DMS79 (cell line): Measurements from ENCODE around the gene ERBB4.

Experiments
- DNase-seq: peaks from one replicate; lab custom pipeline; 2025; lab: John Stamatoyannopoulos, UW

ERBB4 gene

DNA sequence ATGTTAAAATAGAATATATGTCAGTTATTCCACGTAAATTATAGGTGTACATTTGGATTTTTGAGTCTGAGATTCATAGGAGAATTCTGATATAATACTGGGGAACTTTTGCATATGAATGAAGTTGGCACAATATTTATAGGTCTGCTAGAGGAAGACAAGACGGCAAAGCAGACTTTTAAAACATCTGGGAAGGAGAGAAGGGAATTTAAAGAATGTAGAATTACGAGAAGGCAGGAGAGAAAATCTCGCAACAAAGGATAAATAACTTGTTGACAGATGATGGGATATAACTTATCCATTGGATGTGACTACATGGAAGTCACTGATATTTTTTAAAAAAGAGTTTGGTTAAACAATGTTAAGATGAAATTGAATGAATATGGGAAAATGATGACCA, 615.6 kb downstream of the ERBB4 start:
- DNase-seq, result no peak

DNA sequence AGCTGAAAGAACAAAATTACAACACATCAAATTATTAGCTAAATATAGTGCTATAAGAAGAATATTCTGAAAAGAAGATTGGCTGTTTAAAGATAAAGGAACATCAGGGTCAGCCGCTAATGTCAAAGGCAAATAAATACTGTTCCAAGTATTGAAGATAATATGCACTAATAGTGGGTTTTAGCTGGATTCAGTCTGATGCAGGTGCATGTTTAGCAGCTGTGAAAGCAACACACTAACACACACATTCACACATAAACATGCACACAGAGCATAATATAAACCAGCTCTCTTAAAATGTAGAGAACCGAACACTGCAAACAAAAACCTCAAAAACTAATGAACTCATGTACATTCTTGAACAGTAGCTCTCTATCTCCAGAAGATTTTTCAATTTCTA, 634.6 kb downstream of the ERBB4 start:
- DNase-seq, result no peak

DNA sequence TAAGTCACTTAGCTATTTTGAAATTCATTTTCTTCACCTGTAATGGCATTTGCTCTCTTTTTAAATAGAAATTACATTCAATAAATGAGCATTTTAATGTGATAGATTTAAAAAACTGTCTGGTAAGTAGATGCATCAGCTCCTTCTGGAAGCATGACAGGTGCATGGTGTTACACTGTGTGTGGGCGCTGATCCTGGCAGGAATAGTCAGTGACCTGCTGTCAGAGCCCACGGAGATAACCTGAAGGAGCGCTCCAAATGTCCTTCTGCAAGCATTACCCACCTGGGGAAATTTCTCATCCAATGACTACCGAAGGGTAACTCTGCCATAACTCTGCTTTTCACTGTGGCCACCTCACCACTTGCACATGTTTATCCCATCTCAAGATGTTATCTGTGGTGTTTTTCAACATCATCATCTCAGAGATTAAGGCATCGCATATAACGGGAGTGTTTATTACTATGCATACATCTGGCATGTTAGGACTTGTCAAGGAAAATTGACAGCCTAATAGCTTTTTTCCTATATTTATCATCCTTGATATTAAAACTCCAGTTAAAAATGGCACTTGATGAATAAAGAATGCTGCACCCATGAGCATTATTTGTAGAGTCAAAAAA, 637.3 kb downstream of the ERBB4 start:
- no peak for DNase-seq

DNA sequence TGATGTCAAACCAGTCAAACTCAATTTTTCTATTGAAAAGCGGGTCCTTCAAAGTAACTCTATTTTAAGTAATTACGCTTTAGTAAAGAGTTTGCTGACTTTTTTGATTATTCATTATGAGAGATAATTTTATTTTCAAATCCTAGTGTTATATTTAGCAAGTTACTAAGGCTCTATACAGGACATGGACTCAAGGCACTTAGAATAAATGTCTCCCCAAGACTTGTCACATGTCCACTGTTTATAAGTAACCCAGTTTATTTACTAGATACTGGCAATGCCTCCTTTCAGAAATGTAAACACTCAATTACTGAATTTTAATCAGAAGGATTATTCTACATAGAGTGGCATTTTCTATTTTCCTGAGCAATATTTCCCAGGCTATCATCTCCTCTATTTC, 638.1 kb downstream of the ERBB4 start:
- no peak for DNase-seq

DNA sequence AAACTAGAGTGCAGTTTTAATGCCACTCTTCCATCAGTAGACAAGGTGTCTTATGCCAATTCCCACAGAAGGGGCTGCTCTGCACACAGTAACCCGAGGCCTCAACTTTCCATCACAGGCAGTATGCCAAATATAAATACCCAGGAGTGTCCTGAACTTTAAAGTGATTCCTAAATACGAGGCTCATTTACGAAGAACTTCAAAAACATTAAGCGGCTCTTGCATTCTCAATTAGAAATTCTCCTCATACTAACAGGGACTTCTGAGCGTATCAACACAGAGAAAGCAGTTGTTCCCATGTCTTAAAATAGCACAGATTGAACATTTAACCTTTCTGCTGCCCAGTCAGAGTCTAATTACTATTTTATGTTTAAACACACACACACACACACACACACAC, 638.6 kb downstream of the ERBB4 start:
- DNase-seq, result peak; percentile 34

DNA sequence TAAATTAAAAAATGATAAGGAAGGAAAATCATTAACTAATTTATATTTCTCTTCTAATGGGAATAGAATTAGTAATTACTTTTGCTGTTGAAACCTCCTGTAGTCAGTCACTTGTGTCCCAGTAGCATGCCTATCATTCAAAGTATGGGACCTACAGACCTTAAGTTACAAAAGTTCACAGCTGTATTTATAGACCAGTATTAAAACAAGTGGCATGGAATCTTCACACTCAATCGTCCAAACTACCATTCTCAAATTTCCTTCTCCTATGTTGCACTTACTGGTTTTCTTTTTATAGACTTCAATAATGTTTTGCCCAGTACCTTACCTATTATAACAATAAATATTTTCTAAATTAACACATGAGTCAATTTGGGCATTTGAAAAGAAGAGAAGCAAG, 639.9 kb downstream of the ERBB4 start:
- no peak for DNase-seq

DNA sequence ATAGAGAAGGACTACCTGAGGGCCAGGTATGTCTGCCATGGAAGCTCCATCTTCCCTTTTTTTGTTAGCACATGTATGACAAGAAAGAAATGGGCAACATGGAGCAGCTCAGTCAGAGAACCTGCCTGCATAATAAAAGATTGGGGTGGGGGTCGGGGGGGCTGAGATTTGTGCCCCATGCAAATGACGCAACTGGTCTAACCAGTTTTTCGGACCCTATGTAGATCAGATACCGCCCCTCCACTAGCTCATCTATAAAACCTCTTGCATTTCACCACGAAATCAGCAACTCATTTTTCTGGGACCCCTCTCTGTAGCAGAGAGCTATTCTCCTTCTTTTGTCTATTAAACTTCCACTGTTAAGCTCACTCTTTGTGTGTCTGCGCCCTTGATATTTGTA, 657.2 kb downstream of the ERBB4 start:
- DNase-seq, result no peak

DNA sequence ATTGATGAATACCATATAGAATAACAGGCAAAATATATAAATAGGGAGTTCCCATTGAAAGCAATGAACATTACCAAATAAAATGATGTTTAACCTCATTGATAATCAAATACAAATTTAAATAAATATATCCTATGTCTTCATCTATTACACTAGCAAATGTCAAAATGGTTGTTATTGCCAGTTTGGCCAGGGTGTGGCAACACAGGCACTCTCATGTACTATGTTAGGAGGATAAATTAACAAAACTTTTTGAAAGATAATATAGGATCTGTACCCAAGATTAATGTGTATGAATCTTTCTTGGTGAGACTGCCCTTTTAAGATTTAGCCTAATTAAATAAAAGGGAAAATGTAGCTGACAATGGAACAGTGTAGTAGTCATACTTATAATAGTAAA, 659.3 kb downstream of the ERBB4 start:
- no peak for DNase-seq

DNA sequence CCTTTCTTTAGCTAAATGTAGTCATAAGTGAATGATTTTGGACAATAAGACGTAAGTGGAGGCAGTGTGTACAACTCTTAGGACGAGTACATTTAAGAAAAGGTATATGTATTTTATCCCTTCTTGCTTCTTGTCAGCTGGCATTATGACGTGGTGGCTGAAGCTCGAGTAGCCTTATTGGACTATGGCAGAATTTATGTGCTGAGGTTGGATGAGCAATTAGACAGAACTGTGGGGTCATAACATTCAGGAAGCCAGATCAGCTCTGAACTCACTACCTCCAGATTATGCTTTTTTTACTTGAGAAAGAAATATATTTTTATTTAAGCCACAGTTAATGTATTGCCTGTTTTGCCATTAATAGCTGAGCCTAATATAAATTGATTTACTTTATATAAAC, 661.5 kb downstream of the ERBB4 start:
- DNase-seq, result no peak

DNA sequence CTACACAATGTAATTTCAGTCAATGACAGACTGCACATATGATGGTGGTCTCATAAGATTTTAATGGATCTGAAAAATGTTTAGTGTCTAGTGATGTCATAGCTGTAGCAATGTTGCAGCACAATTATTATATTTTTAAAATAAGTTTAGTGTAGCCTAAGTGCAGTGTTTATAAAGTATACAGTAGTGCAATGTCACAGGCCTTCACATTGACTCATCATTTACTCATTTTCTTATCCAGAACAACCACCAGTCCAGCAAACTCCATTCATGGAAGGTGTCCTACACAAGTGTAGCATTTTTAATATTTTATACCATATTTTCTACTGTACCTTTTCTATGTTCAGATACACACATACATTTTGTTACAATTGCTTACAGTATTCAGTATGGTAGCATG, 663.1 kb downstream of the ERBB4 start:
- DNase-seq, result no peak

DNA sequence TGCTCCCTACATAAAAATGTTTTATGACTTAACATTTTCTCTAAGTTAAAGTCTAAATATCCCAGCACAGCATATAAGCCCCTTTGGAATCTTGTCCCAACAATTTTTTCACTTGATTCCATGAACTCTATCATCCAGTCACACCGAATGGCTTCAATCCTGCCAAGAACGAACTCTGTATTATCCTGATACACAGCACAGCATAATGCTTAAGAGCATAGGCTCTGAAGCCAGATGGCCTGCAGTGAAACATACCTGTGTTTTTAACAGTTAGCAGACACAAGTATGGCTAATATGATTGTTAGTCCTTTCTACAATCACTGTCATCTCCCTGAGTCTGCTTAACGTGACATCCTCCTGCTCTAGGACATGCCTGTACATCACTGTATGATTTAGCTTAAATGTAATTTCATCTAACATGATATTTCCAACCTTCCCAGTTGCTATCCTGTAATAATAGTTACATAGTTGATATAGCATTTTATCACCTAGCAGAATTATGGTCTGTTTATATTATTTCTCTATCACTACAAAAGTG, 669.5 kb downstream of the ERBB4 start:
- DNase-seq, result no peak

DNA sequence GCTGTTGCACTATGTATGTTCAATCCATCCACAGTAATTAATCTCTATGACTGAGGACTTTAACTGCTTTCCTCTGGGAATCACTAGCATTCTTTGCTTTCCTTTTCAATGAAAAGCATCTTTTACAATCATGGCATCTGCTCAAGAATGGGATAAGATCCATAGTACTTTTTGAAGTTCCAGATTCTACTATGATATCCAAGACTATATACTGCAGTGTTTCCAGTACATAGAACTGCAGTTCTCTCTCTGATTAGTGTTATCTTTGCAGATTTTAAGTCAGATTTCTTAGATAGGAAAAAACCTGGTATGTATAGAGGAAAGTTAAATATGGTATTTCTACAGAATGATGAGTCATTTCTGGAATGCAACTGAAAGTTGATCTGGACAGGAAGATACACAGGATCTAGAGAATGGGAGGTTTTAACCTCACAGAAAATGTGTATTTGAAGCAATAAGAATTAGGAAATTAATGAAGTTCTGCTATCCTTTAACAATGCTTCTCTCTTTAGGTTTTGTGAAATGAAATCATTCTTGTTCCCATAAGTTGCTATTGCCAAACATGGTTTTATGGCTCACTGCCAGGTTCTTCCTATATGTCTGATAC, 670.7 kb downstream of the ERBB4 start:
- DNase-seq, result no peak

DNA sequence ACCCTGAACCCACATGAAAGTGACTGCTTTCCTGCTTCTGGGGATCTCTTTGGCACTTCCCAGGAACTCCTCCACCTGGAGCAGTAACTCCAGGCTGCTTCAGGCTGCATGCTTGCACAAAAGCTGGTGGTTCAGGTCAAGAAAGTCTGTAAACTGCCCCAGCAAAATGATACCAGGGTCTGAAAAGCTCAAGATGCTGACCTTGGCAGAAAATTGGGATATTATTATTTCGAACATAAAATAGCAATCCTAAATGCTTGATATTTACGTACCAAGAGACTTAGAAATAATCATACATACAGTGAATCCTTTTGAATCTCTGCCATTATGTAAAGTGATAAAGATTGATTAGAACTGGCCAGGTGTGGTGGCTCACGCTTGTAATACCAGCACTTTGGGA, 674.3 kb downstream of the ERBB4 start:
- DNase-seq, result no peak

DNA sequence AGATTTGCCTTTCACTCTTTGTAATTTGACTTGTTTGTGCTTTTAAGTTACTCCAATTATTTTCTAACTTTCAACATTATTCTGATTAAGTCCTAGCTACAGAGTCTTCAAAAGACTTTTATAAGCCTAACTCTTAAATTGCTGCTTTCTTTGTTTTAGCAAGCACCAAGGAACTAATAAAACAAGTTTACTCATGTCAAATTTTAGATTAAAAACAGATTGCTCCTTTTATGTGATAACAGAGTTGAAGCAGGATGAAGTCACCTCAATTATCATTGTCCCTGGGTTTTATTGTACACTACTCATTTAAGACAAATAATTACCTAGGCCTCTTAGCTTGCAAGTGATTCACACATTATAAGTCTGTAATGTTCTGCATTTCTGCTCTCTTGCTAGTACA, 678.4 kb downstream of the ERBB4 start:
- DNase-seq, result peak; percentile 15

DNA sequence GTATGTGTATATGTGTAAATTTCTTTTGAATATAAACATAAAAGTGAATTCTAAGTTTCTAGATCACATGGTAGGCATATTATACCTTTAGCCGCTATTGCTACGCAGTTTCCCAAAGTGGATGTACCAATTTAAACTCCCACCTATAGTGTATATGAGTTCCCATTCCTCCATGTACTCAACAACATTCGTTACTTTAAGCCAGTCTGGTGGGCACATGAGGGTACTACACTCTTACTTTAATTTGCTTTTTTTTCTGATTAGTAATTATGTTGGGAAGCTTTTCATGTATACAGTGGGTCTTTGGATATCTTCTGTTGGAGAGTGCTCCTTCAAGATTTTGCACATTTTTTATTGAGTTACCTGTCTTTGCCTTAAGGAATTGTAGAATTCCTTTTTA, 683.8 kb downstream of the ERBB4 start:
- no peak for DNase-seq

DNA sequence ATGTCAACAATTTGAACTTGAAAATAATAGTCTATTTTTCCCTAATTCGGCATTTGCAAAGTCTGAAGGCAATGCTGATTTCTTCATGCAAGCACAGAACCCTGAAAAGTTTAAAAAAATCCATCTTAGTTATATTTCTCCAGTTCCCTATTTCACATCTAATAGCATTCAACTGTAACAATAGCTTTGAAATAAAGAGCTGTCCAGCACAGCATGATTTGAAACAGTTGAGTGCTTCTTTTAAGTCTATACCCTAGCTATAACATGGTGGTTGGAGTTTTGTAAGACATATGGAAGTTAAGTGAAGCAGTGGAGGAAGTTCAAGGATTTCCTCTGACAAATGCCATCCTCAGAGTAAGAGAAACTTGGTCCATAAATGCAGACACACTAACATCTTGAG, 691.9 kb downstream of the ERBB4 start:
- DNase-seq, result no peak

DNA sequence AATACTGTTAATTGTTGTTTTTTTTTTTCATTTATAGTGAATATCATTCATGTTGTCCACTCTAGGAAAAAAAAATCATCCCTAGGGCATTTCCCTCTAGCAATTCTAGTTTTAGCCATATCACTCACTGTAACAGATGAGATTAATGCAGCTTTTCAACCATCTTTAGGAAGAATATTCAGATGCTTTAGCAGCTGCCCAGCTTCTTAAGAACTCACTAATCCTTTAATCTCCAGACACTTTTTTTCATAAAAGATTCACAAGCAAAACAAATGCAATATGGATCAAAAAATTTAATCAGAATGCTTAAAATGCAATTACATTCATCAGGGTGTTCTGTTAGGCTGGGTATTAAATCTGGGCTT, 692.6 kb downstream of the ERBB4 start:
- DNase-seq, result no peak

DNA sequence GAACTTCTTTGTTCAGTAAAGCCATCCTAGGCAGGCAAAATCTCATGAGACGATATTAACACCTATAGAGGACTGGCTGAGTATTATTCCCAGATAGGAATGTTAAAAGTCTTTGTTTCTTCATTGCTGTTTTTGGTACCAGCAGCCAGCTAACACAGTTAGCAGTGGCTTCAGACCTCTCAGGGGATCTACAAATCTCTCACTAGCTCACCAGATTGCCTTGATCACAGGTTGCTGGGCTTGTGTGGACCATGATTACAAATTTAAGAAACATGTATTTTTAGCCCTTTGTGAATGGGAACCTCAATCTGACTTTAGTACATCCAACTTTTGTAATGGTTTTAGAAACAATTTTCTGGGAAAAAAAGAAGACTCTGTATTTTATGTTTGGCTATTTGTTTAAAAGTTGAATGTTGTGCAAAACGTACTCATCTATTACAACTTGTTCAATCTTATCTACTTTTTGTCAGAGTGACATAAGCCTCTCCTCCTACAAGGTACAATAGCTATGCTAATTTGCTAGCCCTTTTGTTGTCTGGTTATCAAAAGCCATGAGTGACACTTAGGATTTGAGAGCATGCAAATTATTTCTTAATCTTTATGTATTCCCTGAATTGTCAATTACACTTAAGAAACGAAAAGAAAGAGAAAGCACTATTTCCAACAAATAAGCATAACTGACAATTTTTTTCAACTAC, 693.1 kb downstream of the ERBB4 start:
- DNase-seq, result no peak

DNA sequence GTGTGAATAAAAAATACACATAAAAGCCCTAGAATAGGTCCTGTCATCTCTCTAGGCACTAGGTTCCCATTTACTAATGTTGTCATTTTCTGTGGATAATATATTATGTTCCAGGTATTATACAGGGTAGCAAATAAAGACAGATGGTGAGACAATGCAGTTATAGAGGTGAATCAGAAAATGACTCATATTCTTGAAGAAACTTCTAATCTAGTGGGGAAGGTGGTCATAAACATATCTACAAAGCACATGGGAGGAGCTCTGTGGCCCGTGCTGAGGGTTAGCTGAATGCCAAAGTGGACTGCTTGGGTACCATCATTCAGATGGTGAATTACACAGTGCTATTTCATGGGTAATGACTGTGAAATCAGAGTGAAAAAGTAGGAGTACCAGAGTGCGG, 700.9 kb downstream of the ERBB4 start:
- DNase-seq, result no peak

DNA sequence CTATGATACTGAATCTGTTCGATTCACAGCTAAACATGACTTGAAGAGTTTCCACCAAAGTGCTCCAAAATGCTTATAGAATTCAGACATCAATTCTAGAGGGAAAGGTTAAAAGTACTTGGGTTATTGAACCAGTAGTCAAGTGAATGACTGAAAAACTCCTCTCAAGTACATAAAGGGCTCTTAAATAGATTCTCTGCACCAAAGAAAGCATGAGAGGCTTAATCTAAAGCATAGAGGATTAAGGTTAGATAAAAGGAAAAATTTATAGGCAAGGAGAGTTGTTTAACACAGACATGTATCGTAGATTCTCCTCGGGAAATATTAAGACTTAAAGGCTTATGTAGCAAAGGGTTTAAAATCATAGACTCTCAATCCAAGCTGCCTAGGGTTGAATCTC, 701.4 kb downstream of the ERBB4 start:
- DNase-seq, result peak; percentile 69

DNA sequence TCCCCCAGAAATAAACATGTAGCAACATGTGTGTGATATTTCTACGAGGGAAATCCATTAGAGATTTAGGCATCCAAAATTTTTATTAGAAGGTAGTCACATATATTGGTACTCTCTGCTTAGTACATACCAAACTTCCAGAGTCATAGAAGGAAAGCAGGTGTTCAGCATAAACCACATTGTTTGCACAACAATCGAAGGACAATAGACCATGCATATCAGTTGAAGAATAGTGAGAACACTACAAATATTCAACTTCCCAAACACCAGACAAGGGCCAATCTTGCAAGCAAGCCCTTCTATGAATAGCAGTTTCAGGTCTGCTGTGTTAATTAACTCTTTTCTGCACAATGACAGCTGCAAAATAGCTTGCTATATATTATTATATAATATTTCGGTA, 702.2 kb downstream of the ERBB4 start:
- DNase-seq, result peak; percentile 89

DNA sequence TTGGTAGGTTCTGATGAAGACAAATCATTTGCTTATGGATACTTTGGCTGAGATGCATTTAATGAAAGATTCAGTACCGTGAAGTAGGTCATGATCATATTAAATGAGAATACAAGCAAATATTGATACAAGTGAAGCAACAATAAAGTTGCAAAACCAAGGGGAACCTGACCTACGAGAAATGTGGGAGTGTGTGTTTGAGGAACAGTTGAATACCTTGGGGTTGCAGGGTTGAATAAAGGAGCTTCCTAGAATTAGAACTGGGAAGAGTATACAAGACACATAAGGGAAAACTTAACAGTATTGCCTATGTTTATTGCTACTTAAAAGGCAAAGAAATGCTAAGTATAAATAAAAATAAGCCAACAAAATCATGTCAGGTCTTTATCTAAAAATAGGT, 702.9 kb downstream of the ERBB4 start:
- DNase-seq, result no peak

DNA sequence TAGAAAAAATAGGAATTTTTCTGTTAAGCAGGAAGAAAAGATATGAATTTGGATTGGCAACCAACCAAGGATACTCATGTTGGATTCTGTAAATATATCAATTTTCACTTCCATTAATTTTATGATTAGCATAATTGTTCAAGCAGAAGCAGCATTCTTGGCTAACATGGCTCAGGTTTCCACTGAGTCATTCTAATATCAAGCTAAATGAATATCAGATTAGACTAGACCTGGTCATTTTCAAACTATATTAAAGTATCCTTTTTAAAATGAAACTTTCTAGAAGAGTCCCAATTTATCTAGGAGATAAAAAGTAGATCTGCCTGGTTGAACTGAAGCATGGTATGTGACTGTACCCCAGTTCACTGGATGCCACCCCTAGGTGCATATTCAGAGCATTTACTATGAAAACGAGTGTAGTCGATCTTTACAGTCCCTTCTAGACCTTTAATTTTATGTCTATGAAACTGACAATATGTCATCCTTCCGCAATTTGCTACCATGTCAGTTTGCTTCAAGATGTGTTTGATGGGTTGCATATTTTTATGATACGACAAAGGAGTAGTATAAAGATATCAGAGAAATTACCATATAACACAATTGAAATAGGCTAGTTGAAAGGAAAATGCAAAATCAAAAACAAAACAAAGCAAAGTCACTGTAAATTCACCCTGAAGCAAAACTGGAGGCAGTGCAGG, 704.9 kb downstream of the ERBB4 start:
- no peak for DNase-seq
